Measurements from ENCODE around the gene P2RY11.

The P2RY11 gene

GRCh38 chr19:10100163-10100785 lies 11.2 kb upstream of the P2RY11 start:
- H3K9ac ChIP-seq (ENCODE audit: low read length) = no peak overlapping the region
- H3K27ac ChIP-seq (ENCODE audit: low read depth, low read length) = no peak overlapping the region
- no peaks in the 10 kb centered on the region for H3K36me3 ChIP-seq (ENCODE audit: control insufficient read depth, insufficient read depth, low read length)
- no peak overlapping the region for H3K4me3 ChIP-seq (ENCODE audit: low read length)
- no peaks in the 10 kb centered on the region for H3K27me3 ChIP-seq (ENCODE audit: control insufficient read depth, insufficient read depth, low read length)
- H3K4me1 ChIP-seq (ENCODE audit: control insufficient read depth, insufficient read depth, low read length) = peaks cover 3% of the 10 kb centered on the region

DNA sequence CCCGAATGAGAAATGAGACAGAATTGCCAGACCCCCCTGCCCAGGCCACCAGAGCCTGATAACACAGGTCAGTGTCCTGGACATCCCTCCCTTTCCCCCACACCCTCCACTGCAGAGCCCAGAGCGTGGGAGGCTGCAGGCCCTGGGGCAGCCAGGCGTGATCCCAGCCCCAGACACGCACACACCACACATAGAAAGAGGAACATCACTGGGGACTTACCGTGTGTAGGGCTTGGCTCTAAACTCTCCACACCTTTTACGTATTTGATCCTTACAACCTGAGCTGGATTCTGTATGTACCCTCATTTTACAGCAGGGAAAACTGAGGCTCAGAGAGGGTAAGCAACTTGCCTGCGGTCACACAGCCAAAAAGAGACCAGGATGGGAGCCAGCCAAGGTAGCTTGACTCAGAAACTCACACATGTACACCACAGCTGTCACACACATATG lies 8.7 kb upstream of the P2RY11 start:
- Histone ChIP-seq H3K36me3 (ENCODE audit: control insufficient read depth, insufficient read depth, low read length) (peaks cover 2% of the 10 kb centered on the region), H3K27me3 (ENCODE audit: control insufficient read depth, insufficient read depth, low read length) (no peaks in the 10 kb centered on the region), H3K9ac (ENCODE audit: low read length) (no peak overlapping the region), H3K27ac (ENCODE audit: low read depth, low read length) (no peak overlapping the region), H3K4me1 (ENCODE audit: control insufficient read depth, insufficient read depth, low read length) (peaks cover 9% of the 10 kb centered on the region), H3K4me3 (ENCODE audit: low read length) (no peak overlapping the region)

DNA sequence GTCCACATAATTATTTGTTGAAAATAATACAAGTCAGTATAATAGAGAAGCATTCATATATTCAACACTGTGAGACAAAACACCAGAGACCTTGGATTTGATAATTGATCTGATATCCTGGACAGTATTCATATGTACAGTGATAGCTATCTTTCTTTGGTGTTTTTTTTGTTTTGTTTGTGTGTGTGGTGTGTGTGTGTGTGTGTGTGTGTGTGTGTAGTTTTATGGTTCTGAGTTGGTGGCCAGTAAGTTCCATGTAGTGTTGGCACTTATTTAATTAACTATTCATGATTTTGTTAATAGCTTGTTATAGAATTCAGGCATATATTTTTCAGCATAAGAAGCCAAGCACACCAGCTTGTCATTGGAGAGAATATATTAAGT lies 7.4 kb upstream of the P2RY11 start:
- H3K4me3 ChIP-seq (ENCODE audit: low read length) = no peak overlapping the region
- H3K36me3 ChIP-seq (ENCODE audit: control insufficient read depth, insufficient read depth, low read length) = peaks cover 8% of the 10 kb centered on the region
- no peak overlapping the region for H3K9ac ChIP-seq (ENCODE audit: low read length)
- H3K27me3 ChIP-seq (ENCODE audit: control insufficient read depth, insufficient read depth, low read length) = no peaks in the 10 kb centered on the region
- H3K27ac ChIP-seq (ENCODE audit: low read depth, low read length) = no peak overlapping the region
- peaks cover 9% of the 10 kb centered on the region for H3K4me1 ChIP-seq (ENCODE audit: control insufficient read depth, insufficient read depth, low read length)

GRCh38 chr19:10104665-10105508 lies 6.6 kb upstream of the P2RY11 start:
- Histone ChIP-seq H3K36me3 (ENCODE audit: control insufficient read depth, insufficient read depth, low read length) (peaks cover 15% of the 10 kb centered on the region), H3K27me3 (ENCODE audit: control insufficient read depth, insufficient read depth, low read length) (no peaks in the 10 kb centered on the region), H3K27ac (ENCODE audit: low read depth, low read length) (no peak overlapping the region), H3K9ac (ENCODE audit: low read length) (no peak overlapping the region), H3K4me1 (ENCODE audit: control insufficient read depth, insufficient read depth, low read length) (peaks cover 9% of the 10 kb centered on the region), H3K4me3 (ENCODE audit: low read length) (no peak overlapping the region)

DNA sequence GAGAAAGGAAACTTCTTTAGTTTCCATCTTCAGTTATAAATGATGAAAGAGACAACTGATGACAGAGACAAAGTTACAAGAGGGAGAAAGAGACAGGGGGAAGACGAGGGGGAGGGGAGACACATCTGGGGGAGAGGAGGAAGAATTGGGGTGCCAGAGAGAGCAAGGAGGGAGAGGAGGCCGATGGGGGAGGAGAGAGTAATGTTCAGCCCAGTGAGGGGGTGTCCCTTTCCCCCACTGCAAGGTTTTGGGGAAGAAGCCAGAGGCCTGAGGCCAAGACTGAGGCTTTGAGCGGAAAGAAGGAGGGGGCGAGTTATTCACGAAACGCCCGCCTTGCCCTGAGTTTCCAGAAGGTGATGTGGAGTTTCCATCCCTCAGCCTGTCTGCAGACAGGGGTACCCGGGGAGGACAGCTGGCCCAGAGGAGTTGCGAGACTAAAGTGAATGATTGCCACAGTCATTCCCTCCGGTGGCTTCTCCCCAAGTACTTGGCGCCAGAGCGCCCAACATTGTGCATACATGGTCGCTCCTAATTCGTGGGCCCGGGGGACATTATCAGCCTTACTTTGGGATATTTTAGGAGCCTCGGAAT lies 5.9 kb upstream of the P2RY11 start:
- Histone ChIP-seq H3K4me1 (ENCODE audit: control insufficient read depth, insufficient read depth, low read length) (peaks cover 9% of the 10 kb centered on the region), H3K27me3 (ENCODE audit: control insufficient read depth, insufficient read depth, low read length) (no peaks in the 10 kb centered on the region), H3K9ac (ENCODE audit: low read length) (no peak overlapping the region), H3K27ac (ENCODE audit: low read depth, low read length) (peak overlapping the region; percentile 30), H3K4me3 (ENCODE audit: low read length) (peak overlapping the region; percentile 58), H3K36me3 (ENCODE audit: control insufficient read depth, insufficient read depth, low read length) (peaks cover 22% of the 10 kb centered on the region)

DNA sequence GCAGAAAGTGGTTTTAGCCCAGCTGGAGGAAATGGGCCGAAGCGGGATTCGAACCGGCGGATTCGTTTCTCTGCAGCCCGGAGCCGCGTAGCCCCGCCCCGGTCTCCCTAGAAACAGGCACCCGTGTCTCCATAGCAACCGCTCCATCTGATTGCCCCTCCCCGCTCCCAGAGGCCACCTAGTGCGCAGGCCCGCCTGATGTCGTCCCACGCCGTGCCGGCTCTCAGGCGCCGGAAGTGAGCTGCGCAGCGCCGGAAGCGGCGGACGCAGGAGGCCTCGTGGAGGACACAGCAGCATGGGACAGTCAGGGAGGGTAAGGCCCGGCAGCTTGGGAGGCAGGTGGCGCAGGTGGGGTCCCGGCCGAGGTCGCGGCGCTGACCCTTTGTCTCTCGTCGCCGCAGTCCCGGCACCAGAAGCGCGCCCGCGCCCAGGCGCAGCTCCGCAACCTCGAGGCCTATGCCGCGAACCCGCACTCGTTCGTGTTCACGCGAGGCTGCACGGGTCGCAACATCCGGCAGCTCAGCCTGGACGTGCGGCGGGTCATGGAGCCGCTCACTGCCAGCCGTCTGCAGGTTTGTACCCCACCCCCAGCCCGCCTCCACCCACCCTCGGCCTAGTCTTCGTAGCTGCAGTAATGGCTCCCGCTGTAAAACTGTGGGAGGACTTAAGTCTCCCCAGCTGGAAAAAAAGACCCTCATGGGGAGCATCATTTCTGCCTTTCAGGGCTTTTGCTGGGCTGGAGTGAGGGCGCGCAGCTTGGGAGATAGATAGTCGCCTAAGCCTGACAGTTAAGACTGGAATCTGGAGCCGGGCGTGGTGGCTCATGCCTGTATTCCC lies 5.2 kb upstream of the P2RY11 start, which contains the start of gene PPAN:
TSS of gene PPAN (plus strand) at position 263 of the 837 bp plus-strand sequence. CDS start at position 296, 33 bp downstream.
- no peaks in the 10 kb centered on the region for H3K27me3 ChIP-seq (ENCODE audit: control insufficient read depth, insufficient read depth, low read length)
- peak within 1 kb of the TSS; percentile 90 for H3K4me3 ChIP-seq (ENCODE audit: low read length)
- peak within 1 kb of the TSS; percentile 61 for H3K27ac ChIP-seq (ENCODE audit: low read depth, low read length)
- peaks cover 26% of the 10 kb centered on the region for H3K36me3 ChIP-seq (ENCODE audit: control insufficient read depth, insufficient read depth, low read length)
- H3K4me1 ChIP-seq (ENCODE audit: control insufficient read depth, insufficient read depth, low read length) = peaks cover 9% of the 10 kb centered on the region
- no peak within 1 kb of the TSS for H3K9ac ChIP-seq (ENCODE audit: low read length)

- peaks cover 28% of the 10 kb centered on the region for H3K36me3 ChIP-seq (ENCODE audit: control insufficient read depth, insufficient read depth, low read length)
- H3K9ac ChIP-seq (ENCODE audit: low read length) = no peak overlapping the region
- peak overlapping the region; percentile 90 for H3K4me3 ChIP-seq (ENCODE audit: low read length)
- no peak overlapping the region for H3K27ac ChIP-seq (ENCODE audit: low read depth, low read length)
- peaks cover 9% of the 10 kb centered on the region for H3K4me1 ChIP-seq (ENCODE audit: control insufficient read depth, insufficient read depth, low read length)
- no peaks in the 10 kb centered on the region for H3K27me3 ChIP-seq (ENCODE audit: control insufficient read depth, insufficient read depth, low read length)
These were observed 4.2 kb upstream of the P2RY11 start for GRCh38 chr19:10107254-10107653.

DNA sequence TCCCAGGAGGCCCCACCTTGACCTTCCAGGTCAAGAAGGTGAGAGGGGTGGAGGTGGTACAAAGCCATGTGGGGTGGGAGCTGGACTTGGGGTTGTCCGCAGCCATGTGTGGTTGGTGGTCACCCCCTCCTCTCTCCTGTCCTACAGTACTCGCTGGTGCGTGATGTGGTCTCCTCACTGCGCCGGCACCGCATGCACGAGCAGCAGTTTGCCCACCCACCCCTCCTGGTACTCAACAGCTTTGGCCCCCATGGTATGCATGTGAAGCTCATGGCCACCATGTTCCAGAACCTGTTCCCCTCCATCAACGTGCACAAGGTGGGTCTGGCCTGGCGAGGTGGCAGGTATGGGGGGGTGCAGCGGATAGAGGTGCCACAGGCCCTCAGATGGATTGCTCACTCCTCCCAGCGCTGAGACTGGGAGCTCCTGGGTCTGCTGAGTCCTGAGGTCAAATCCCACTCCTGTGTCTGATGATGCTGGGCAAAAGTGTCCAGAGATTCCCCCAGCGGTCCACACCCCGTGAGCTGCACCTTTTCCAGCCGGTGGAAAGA lies 3.6 kb upstream of the P2RY11 start:
- no peak overlapping the region for H3K9ac ChIP-seq (ENCODE audit: low read length)
- H3K27ac ChIP-seq (ENCODE audit: low read depth, low read length) = no peak overlapping the region
- H3K4me1 ChIP-seq (ENCODE audit: control insufficient read depth, insufficient read depth, low read length) = peaks cover 9% of the 10 kb centered on the region
- H3K4me3 ChIP-seq (ENCODE audit: low read length) = no peak overlapping the region
- peaks cover 28% of the 10 kb centered on the region for H3K36me3 ChIP-seq (ENCODE audit: control insufficient read depth, insufficient read depth, low read length)
- H3K27me3 ChIP-seq (ENCODE audit: control insufficient read depth, insufficient read depth, low read length) = no peaks in the 10 kb centered on the region

- Histone ChIP-seq H3K27ac (ENCODE audit: low read depth, low read length) (no peak overlapping the region), H3K27me3 (ENCODE audit: control insufficient read depth, insufficient read depth, low read length) (no peaks in the 10 kb centered on the region), H3K4me3 (ENCODE audit: low read length) (no peak overlapping the region), H3K36me3 (ENCODE audit: control insufficient read depth, insufficient read depth, low read length) (peaks cover 28% of the 10 kb centered on the region), H3K9ac (ENCODE audit: low read length) (no peak overlapping the region), H3K4me1 (ENCODE audit: control insufficient read depth, insufficient read depth, low read length) (peaks cover 9% of the 10 kb centered on the region)
These were observed 2.0 kb upstream of the P2RY11 start for GRCh38 chr19:10109528-10109927.

- H3K27ac ChIP-seq (ENCODE audit: low read depth, low read length) = no peak overlapping the region
- H3K27me3 ChIP-seq (ENCODE audit: control insufficient read depth, insufficient read depth, low read length) = no peaks in the 10 kb centered on the region
- H3K4me3 ChIP-seq (ENCODE audit: low read length) = no peak overlapping the region
- no peak overlapping the region for H3K9ac ChIP-seq (ENCODE audit: low read length)
- H3K36me3 ChIP-seq (ENCODE audit: control insufficient read depth, insufficient read depth, low read length) = peaks cover 32% of the 10 kb centered on the region
- H3K4me1 ChIP-seq (ENCODE audit: control insufficient read depth, insufficient read depth, low read length) = peaks cover 9% of the 10 kb centered on the region
These were observed 1.2 kb upstream of the P2RY11 start for GRCh38 chr19:10110076-10110971.

DNA sequence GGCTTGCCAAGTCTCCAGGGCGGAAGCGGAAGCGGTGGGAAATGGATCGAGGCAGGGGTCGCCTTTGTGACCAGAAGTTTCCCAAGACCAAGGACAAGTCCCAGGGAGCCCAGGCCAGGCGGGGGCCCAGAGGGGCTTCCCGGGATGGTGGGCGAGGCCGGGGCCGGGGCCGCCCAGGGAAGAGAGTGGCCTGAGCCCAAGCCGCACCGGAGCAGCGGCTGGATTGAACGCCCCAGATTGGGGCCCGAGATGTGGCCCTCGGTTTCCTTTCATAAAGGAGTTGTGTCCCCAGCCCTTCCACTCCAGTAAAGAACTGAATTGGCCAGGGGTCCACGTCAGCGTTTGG lies 548 bp upstream of the P2RY11 start:
- Histone ChIP-seq H3K27ac (ENCODE audit: low read depth, low read length) (no peak overlapping the region), H3K36me3 (ENCODE audit: control insufficient read depth, insufficient read depth, low read length) (peaks cover 38% of the 10 kb centered on the region), H3K9ac (ENCODE audit: low read length) (no peak overlapping the region), H3K4me3 (ENCODE audit: low read length) (no peak overlapping the region), H3K27me3 (ENCODE audit: control insufficient read depth, insufficient read depth, low read length) (no peaks in the 10 kb centered on the region), H3K4me1 (ENCODE audit: control insufficient read depth, insufficient read depth, low read length) (peaks cover 6% of the 10 kb centered on the region)
